NCI-H2196 treated with DMSO at 0.1 percent for 48 hours (cell line): Measurements from ENCODE around the gene TBC1D10B.
"Not testable (repeated sequence)": the region's sequence is repeated elsewhere in the genome, so short reads cannot be mapped to it uniquely, and the experiment has no call there.

Experiments
- DNase-seq: peaks from one replicate; lab custom pipeline; 2025; ENCODE audit not compliant: unreplicated experiment; lab: John Stamatoyannopoulos, UW

Gene TBC1D10B

DNA sequence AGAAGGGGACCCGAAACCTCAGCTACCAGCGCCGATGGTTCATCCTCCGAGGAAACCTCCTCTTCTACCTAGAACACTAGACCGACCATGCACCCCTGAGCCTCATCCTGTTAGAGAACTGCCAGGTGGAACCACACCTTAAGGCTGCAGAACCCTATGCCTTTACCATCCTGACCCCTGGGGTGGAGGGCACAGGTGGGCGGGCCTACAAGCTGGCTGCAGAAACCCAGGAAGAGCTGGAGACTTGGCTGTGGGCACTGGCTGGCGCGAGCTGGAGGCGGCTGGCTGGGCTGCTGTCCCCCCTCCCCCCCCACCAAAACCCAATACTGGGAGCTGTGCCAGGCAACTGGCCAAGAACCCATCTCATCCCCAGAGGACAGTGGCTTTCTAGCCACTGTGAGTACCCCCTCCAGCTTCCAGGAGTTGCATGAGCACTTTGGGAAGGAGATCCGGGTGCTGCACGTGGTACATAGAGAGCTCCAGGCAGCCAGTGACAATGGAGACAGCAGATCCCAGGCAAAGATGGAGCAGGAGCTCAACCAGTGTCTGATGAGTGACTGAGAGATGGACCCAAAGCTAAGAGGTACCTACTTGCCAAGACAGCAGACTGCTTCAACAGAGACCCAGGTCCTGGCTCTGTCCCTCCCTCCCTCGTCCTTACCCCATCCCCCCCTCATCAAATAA, 13.8 kb downstream of the TBC1D10B start:
- DNase-seq: peak; percentile 70

DNA sequence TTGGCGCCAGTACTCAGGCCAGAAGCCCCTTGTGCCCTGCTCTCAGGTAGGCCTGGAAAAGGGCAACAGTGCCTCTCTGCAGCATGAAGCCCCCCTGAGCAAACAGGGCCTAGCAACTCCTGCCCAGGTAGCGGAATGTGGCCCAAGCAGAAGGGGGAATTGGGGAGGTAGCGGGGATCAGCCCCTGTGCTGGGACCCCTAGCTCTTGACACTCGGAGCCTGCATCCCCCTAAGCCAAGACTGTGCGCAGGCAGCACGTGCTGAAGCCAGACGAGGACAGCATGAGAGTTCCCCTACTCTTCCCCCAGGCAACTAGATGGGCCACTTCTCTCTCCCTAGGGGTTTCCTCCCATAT, 14.4 kb downstream of the TBC1D10B start:
- DNase-seq: no peak

DNA sequence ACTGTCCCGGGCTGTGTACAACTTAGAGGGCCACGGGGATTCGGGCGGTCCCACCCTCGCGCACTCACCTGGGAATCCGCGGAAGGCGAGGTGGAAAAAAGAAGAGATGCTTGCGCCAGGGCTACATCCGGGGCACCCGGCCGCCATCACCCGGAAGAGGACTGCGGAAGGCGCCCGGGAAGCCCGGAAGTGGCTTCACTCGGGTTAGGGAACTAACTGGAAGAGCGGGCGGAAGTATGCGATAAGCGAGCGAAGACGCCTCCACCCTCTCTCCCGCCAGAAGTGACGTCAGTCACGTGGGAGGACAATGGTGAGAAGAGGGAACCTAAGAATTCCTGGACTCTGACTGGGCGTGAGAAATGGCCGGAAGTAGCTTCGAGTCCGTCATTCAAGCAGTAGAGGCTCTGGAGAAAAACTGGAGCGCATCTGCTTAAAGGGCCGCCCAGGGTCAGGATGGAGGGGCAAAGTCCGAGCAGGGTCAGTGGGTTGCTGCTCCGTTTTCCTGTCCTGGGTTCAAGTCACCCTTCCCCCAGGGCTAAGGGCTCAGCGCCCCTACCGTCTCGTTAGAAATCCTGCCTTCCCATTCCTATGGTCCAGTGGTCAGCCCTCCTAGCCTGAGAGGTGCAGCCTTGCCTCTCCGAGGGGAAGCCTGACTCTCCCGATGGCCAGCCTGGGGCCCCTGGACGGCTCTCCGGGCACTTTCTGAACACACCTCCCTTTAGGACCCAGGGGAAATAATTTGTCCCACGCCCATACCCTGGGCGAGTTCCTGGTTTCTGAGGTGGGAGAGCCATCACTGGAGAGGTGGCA, 14.9 kb downstream of the TBC1D10B start, which contains the start of gene CD2BP2:
Gene CD2BP2, minus strand, starts transcription at position 165 of the 810 bp plus-strand sequence. CDS start 627 bp downstream, outside the sequence.
- DNase-seq: peak; percentile 97

DNA sequence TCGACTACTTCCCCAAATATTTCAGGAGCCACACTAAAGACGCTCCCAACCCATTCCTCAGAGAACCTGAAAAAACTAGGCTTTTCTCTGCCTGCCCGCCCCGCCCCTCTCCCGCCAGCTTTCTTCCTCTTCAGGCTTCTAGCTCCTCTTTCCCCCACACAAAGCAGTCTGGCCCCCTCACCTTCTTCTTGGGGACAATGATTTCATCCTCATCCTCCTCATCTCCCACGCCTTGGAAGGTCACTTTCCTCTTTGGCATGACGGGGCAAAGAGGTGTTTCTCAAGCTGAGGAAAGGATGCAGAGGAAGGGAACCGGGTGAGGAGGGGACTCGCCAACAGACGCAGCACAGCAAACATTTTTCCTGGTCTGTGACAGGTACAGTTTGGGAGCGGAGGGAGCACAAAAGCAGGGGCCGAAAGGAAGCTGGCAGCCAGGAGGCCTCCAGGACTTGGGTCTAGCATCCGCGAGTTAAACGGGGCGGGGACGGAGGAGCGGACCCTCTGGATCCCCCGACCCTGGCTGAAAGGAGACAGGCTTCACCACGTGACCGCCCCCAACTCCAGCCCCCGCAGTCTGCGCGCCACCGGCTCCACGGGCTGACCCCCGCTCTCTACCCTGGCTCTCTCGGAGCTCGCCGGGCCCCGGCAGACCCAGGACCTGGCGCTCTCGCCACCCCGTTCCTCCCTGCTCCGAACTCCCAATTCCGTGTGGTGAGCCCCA, 15.7 kb downstream of the TBC1D10B start:
- no peak for DNase-seq

DNA sequence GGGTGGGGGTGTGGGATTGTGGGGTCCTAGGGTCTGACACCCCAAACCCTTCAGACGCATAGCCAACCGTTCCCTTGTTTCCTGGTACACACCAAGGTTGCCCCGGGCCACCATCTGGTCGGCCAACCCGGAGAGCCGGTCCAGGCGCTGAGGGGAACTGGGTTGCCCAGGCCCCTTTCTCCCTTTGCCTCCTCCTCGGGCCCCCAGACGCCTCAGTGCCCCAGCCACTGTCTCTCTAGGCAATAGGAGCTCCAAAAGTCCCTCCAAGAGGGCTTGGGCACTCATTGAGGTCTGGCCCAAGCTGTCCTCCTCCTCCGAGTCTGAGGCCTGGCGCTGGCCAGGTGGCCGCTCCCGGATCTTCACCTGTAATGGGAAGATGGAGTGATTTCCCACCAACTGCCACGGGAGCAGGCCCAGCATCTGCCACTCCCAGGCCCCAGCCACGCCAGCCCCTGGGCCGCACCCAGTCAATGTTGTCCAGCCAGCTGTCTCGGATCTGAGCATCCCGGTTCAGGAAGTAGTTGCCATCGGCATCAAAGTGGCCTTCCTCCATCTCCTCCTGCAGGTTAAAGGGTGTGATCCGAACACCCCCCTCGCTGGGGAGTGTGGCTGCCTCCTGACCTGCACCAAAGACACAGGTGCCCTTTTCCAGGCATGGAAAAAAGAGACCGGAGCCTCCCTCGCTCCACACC, 16.7 kb downstream of the TBC1D10B start:
- DNase-seq: no peak

DNA sequence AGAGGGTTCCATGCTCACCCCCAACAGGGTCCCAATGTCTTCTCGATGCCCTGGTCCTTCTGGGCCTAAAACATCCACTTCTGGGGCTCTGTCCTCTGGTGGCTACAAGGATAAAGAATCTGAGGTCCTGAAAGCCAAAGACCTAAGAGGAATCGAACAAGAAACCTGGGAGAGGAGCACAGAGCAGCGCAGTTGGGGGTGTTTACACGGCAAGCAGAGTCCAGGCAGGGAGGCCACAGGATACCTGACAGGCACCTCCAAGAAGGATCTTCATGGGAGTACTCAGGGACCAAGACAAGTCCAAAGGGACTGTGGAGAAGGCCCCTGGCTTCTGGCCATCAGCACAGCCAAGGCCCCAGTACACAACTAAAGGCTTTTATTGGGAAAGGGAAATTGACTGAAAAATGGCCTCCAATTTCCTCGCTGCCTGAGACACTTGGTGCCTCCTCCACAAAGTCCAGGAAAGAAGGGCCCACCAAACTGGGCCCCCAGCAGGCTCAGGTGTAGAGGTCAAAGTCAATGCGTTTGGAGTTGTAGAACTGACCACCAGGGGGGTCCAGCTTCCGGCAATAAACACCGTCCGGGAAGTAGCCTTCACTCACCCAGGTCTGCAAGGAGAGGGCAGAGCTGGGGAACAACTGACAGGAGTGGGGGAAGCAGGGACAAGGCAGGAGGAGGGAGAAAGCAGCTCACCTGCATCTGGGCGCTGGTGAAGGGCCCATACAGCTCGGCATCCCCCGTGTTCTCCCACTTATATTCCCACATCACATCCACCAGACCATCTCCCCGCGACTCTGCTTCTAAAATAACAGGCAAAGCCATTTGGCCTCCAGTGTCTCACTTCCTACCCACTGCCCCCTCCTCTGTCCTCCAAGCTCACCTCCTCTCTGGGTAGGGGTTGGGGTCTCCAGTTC, 17.5 kb downstream of the TBC1D10B start:
- DNase-seq: no peak

DNA sequence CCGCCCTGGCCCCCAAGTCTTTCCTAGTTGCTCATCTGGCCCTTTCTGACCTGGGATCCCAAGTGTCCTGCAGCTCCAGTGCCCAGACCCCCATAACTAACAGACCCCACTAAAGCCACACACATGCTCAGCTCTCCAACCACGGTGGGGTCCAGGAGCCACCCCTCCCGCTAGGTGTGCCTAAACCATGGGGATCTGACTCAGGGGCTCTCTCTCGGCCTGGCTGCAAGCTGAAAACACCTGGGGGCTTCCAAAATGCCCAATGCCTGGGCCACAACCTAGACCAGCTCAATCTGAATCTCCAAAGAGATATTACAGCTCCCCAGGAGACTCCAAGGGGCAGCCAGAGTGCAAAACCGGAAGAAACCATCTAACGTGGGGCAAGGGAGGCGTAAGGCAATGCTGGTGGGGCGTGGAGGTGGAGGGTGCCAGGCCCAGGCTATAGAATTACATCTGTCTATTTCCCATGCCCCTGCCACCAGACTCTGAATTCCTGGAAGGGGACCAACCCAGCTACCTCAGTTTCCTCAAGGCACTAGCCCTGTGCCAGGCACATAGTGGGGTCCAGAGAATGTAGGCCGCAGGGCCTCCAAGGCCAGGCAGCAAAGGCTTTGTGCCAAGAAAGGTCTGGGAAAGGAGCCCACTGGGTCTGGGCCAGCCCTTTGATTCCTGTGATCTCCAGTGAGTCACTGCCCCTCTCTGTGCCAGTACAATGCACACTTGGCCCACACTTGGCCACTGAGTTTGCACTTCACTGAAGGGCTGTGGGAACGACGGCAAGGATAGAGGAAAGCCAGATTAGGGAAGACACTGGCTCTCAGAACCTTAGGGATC, 18.5 kb downstream of the TBC1D10B start:
- DNase-seq: peak; percentile 43

DNA sequence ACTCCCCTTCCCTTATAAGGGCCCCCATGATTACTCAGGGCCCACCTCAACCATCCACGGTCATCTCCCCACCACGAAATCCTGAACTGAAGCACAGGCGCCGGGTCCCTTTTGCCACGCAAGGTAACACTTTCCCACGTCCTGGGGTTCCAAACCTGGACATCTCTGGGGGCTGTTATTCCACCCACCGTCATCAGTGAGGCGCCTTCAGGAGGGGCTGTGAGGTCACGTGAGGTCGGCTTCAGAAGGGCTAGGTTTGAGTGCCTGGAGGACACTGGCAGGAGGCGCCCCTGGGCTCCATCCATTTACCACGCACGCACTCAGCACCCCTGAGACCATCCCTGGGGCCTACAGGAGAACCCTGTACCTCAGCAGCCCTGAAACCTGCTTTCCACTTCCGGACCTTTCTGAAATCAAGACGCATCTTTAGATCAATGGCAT, 19.3 kb downstream of the TBC1D10B start:
- DNase-seq: no peak

DNA sequence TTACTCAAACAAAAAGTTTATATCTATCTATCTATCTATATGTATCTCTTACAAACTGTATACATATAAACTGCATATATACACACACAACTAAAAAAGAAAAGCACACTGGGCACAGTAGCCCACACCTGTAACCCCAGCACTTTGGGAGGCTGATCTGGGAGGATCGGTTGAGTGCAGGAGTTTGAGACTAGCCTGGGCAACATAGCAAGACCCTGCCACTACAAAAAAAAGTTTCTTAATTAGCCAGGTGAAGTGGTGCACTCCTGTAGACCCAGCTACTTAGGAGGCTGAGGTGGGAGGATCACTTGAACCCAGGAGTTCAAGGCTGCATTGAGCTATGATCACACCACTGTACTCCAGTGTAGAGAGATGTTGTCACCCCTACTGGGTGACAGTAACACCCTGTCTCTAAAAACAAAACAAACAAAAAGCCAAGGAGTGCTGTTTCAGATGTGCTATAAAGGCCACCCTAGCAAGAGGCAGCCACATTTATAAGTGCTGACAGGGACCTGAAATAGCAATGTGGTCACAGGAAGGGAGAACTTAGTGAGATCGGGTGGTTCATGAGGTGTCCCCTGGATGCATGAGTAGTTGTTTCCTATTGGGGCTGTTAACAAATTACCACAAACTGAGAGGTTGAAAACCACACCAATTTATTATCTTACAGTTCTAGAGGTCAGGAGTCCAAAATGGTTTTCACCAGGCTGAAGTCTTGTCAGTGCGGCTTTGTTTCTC, 20.0 kb downstream of the TBC1D10B start:
- DNase-seq: no peak

DNA sequence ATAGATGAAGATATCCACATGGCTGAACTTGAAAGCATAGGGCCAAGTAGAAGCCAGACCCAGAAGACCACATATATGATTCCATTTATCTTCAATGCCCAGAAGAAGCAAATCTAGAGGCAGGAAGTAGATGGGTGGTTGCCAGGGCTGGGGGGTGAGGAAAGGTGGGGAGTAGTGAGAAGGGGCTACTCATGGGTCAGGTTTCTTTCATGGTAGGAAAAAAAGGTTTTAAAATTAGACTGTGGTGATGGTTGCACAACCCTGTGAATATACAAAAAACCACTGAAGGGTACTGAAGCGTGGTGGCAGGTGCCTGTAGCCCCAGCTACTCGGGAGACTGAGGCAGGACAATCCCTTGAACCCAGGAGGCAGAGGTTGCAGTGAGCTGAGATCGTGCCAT, 20.6 kb downstream of the TBC1D10B start:
- DNase-seq: no peak

DNA sequence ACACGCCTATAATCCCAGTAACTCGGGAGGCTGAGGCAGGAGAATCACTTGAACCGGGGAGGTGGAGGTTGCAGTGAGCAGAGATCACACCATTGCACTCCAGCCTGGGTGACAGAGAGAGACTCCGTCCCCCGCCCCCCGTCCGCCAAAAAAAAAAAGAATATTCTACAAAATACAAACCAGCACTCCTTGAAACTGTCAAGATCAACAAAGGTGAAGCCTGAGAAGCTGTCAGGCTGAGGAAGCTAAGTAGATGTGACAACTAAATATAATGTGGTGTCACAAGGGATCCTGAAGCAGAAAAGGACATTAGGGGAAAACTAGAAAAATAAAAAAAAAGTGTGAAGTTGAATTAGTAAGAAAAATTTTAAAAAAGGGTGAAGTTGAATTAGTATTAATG, 21.4 kb downstream of the TBC1D10B start:
- no peak for DNase-seq

DNA sequence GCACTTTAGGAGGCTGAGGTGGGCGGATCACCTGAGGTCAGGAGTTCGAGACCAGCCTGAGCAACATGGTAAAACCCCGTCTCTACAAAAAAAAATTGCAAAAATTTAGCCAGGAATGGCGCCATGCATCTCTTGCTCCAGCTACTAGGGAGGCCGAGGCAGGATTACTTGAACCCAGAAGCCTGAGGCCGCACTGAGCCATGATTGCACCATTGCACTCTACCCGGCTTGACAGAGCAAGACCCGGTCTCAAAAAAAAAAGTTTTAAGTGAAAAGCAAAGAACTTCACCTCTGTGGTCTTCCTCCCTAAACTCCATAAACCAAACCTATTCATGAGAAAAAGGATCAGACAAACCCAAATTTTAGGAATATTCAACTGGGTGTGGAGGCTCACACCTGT, 22.2 kb downstream of the TBC1D10B start:
- no peak for DNase-seq

DNA sequence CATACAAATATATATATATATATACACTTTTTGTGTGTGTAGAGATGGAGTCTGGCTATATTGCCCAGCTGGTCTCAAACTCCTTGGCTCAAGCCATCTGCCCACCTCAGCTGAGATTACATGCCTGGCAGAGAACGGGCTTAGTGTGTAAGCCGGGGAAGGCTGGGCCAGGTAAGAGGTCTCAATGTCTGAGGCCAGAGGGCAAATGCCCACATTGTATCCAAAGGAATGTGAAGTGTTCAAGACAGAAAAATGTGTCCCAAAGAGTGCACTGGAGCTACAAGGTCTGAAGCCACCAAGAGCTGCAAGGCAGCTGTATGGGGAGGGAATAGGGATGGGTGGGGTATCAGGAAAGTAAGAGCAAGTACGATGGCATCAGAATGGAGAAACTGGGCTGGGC, 24.0 kb downstream of the TBC1D10B start:
- no peak for DNase-seq

DNA sequence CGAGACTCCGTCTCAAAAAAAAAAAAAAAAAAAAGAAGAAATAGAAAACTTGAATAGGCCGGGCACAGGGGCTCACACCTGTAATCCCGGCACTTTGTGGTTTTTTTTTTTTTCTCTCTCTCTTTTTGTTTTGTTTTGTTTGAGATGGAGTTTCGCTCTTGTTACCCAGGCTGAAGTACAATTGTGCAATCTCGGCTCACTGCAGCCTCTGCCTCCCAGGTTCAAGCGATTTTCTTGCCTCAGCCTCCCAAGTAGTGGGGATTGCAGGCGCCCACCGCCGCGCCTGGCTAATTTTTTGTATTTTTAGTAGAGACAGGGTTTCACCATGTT, 26.8 kb downstream of the TBC1D10B start:
- DNase-seq: not testable (repeated sequence)

DNA sequence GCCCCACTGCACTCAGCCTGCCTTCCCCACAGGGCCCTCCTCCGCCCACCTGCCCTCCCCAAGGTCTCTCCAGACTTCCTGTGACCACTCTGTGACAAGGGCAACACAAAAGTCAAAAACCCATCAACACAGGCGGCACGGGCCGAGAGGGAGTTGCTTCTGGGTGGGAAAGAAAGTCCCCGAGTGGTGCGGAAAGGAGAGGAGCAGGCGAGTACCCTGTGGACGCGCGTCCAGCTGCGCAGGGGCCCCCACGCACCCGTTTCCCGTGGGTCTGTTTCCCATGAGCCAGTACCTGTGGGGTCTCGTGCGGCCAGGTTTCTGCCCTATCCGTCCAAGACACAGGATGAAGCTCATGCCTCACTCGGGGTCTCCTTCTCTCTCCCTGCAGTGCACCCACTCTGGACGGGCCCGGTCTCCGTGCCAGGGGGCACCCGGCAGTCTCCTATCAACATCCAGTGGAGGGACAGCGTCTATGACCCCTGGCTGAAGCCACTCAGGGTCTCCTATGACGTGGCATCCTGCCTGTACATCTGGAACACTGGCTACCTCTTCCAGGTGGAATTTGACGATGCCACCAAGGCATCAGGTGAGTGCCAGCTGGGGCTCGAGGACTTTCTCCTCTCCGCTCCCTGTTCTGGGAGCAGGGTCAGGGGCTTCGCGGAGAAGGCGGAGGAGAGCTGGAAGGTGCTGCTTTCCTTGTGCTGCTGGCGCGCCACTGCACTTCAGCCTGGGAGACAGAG, 27.4 kb downstream of the TBC1D10B start:
- no peak for DNase-seq

DNA sequence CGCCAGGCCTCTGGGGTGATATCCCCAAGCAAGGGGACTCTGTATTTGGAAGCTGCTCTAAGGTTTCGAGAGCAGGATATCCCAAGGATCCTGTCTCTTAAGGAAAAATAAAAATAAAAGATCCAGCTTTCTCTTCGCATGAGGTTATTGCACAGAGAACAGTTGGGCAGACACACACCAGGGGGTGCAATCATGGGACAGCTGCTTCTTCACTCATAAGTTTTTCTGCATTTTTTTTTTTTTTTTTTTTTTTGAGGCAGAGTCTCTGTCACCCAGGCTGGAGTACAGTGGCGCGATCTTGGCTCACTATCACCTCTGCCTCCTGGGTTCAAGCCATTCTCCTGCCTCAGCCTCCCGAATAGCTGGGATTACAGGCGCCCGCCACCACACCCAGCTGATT, 28.3 kb downstream of the TBC1D10B start:
- not testable (repeated sequence) for DNase-seq

DNA sequence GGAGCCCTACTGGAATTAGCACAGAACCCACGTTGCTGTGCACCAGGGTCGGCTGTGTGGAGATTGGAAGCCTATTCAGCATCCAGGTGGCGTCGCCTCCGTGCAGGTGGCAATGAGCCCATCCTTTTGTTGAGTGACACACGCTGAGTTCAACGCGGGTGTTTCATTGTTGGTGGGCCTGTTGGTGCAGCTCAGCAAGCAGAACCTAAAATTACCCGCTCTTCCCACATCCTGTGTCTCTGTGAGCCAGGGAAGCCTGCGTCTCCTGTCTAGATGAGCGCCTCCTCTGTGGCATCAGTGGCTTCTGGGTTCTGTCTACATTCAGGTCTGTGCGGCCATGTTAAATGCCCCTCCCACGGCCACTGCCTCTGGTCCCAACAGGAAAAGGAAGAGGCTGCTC, 29.7 kb downstream of the TBC1D10B start:
- DNase-seq: no peak

DNA sequence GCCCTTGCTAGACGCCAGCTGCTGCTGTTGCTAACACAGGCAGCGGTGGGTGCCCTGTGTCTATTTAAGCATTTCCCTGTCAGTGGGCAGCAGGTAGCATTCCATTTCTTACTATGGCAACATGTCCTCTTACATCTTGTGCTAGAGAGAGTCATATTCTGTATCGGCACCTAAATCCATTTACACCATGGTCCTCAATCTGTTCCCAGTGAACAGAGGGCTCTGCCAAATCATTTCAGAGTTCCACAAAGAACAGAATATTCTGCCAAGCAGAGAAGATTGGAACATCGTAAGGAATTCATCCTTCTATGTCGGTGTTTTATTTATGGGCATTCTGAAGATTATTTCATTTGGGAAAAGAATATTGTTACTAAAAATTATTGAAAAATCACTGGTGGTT, 31.6 kb downstream of the TBC1D10B start:
- DNase-seq: not testable (repeated sequence)
